SKM-1 treated with dmso at 0.1 percent for 144 hours (cell line): ENCODE measurements around the gene CIROP.
"Not testable (repeated sequence)": the region's sequence is repeated elsewhere in the genome, so short reads cannot be mapped to it uniquely, and the experiment has no call there.

Experiments used
- DNase-seq: peaks from one replicate; lab custom pipeline; 2025; ENCODE audit not compliant: unreplicated experiment; lab: John Stamatoyannopoulos, UW

CIROP gene

DNA sequence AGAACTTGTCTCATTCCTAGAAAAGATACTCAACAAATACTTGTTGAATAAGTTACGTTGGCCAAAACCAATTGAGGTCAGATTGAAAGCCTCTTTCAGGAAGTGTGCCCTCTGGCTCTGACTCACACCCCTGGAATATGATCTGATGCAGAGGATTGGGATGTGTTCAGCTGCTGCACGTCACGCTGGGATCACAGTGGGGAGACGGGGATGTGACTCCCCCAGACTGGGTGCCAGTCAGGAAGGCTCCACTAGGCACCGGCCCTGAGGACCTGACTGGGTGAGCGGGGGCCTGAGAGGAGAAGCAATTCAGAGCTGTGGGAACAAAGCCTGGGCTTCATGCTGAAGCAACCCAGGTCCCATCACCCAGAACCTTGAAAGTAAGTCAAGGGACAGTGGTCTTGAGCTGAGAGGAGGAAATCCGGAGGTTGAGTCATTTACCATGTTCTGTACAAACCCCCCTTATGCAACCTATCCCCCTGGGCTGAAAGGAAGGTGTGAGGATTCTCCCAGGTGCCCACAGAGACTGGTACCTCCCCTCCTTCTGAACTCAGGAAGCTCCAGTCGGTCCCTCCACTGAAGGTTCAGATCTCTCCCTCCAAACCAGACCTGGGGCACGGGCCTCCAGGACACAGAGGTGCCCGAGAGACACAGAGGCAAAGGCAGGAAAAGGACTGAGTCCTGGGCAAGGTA lies 10.4 kb upstream of the CIROP start:
- DNase-seq: no peak

DNA sequence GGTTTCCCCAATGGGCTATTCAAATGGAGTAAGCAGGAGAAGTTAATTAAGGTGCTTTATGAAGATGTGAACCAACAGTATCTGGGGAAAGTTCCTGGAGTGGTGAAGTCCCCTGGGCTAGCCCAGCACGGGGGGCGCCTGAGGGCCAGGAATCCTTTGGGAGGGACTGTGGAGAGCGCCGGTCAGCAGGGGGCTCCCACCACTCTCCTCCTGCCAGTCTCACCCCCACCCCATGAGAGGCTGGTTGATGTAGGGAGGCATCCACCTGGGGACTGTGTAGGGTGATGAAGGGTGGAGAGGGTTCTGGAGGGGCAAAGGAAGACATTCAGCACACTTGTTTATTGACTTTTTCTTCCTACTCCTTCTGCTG lies 9.9 kb upstream of the CIROP start:
- DNase-seq: no peak

DNA sequence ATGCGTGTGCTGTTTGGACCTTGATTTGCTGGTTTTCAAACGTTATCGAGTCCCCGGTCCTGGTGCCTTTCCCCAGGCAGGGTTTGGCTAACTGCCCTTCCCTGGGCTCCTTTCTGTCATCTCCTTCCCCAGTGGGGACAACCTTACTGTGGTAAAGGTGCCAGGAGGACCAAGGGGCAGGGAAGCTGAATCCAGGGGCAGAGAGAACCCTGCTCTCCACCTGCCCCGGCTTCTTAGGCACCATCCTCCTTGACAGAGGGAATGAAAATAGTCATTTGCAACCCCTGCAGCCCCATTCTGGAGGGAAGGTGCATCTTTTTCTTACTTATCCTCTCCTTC lies 9.3 kb upstream of the CIROP start:
- no peak for DNase-seq

- peak; percentile 81 for DNase-seq
Measured at GRCh38 chr14:23113431-23114119, 8.8 kb upstream of the CIROP start.

DNA sequence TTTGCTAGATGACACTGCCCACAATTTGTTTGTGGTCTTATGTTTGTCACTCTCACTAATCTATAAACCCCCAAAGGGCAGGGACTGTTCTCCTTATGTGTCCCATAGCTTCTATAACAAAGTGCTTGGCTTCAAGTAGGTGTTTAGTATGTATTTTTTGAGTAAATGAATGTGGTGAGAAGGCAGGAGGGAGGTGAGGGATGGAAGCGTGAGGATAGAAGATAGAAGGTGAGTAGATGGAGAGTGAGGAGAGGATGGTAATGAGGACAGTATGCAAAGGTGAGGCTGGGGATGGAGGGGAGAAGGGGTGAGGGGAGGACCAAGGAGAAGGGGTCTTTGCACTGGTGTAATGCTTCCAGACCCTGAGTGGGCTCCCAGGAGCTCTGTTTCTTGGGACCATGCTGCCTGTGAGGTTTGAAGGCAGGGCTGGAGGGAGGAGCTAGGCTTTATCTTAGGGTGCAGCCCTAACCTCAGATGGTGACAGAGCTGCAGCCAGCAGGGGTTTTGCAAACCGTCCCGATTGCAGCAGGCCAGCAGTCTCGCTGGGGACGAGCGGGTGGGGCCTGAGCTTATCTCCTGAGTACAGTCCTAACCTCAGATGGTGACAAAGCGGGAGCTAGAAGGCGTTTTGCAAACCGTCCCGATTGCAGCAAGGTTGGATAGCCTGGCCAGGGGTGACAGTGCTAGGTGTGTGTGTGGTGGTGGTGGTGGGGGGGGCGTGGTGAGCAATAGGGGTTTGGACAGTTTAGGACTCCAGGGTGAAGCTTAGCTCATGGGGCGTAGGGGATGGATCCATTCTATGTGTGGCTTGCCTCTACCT lies 7.8 kb upstream of the CIROP start:
- peak; percentile 48 for DNase-seq

GRCh38 chr14:23110579-23111365 lies 6.0 kb upstream of the CIROP start:
- no peak for DNase-seq

GRCh38 chr14:23109769-23110168 lies 5.0 kb upstream of the CIROP start:
- no peak for DNase-seq

DNA sequence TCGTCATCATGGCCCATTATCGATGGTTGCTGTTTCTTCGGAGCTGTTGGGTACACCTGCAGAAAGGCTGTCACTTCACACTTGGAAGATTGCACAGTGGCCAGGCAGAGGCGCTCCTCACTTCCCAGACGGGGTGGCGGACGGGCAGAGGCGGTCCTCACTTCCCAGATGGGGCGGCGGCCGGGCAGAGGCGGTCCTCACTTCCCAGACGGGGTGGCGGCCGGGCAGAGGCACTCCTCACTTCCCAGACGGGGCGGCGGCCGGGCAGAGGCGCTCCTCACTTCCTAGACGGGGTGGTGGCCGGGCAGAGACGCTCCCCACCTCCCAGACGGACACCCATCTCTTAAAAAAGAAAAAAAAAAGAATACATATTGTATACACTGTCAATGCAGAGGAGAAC lies 3.4 kb upstream of the CIROP start:
- not testable (repeated sequence) for DNase-seq

DNA sequence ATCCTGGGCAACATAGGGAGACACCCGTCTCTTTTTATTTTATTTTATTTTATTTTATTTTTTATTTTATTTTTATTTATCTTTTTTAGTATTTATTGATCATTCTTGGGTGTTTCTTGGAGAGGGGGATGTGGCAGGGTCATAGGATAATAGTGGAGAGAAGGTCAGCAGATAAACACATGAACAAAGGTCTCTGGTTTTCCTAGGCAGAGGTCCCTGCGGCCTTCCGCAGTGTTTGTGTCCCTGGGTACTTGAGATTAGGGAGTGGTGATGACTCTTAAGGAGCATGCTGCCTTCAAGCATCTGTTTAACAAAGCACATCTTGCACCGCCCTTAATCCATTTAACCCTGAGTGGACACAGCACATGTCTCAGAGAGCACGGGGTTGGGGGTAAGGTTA lies 2.8 kb upstream of the CIROP start:
- not testable (repeated sequence) for DNase-seq

GRCh38 chr14:23106747-23107045 lies 1.9 kb upstream of the CIROP start:
- no peak for DNase-seq

DNA sequence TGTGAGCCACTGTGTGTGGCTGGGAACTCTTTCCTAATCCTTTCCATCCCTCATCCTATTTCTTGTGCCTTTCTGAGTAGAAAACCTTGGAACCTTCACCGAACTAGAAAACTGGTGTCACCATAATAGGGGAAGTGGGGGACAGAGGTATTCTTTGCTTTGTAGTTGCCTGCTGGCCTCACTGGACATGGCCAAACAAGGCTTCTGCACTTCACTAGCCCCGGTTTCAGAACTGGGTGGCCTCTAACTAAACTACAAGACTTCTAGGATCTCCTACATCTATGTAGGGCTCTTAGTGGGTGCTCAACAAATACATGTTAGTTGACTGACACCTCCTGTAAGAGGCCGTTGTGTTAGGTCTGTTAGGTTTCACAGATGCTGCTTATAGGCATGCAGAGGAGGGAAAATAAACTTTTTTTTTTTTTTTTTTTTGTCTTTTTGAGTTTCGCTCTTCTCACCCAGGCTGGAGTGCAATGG lies 597 bp upstream of the CIROP start:
- DNase-seq: no peak

DNA sequence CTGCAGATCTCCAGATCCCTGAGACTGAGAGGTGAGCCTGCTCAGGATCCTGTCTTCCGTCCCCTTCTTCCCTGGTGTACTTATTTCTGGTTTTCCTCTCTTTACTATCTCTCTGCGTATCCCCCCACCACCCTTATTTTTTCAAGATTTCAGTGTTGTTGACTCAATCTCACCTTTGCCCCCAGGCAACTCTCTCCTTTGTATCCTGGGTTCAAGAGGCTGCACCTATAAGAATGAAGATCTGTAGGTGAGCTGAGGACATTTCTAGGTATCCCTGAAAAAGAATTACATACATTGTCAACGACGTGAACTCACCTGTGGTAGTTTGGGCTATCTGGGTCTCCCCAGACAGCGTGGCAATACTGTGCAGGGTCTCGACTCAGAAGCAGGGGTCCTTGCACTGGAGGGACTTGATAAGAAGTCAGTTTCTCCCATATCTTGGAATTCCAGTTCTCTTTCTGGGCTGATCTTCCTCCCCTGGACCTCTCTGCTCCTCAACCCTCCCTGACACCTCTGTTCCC lies 659 bp downstream of the CIROP start:
- DNase-seq: no peak

- no peak for DNase-seq
Measured at GRCh38 chr14:23103581-23103980, 1.2 kb downstream of the CIROP start.

GRCh38 chr14:23102801-23103200 lies 2.0 kb downstream of the CIROP start:
- DNase-seq: no peak

DNA sequence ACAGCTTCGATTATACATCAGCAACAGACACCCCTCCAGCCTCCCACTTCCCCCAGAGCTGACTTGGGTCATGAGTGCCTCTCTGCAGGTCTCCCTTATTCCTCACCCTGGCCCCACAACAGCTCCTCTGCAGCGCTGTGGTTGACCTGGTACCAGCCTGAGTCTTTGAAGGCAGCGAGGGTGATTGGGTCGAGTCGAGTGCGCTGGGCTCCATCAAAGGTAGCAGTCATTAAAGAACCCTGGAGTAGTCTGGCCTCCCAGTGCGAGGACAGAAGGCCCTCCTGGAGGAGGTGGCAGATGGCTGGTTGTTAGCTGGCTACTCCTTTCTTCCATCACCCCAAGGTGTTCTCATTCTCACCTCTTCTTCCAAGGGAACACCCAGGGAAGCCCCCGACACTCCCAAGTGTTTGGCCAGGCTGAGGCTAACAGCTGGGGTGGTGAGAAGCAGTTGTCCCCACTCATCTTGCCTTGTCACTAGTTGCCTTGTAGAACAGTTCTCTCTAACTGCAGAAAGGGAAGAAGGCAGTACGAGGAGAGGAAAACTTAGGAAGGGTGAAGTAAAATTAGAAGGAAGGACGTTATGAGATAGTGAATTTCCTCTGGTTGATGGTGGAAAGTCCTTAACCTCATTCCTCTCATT lies 2.7 kb downstream of the CIROP start:
- DNase-seq: no peak

DNA sequence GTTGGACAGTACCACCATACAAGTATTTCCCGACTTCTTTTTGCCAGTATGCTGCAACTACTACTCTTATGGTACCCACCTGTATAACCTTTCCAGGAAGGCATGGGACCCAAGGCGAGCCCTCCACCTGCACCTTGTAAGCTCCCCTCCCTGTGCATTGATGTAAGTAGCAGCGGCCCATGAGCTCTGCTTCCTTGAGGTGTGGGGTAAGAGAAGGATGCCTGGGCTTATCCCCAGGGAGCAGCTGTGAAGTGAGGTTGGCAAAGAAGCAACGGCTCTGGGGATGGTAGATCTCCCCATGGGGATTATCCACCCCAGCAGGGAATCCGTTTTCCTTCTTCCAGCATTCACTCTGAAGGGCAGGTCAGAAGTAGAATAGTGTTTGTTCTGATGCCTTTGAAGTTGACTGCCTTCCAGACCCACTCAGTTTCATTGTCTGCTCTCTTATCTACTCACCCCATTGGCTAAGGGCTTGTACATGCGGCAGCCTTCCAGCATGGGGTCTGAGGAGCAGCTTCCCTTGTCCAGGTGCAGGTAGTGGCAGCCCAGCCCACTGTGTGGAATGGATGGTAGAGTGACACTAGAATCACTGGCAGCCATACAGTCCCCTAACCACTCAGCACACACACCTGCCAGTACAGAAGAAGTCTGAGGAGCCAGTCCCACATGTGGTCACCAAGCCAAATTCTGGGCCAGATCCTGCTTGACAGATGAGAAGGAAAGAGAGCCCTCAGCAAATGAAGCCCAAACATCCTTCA lies 3.4 kb downstream of the CIROP start:
- DNase-seq: no peak

DNA sequence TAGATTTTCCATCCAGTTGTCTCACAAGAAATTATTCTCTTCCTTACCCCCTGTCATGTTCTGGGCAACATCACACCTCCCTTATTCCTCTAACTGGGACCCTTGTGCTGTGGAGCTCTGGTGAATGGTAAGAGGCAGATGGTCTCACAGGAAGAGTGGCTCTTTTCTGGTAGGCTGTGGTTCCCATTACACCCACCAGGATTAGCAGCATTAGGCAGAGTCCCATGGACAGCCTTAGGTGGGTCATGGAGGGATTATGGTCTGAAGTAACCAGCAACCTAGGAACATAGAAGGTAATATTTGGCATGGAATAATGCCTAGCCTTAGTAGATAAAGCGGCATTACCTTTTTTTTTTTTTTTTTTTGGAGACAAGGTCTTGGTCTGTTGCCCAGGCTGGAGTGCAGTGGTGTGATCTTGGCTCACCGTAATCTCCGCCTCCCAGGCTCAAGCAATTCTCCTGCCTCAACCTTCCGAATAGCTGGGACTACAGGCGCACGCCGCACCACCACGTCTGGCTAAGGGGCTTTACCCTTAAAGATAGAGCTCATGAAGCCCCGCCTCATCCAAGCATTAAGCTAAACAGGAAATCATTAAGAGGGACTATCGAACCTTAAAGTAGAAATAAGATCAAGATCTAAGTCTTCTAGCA lies 5.5 kb downstream of the CIROP start:
- no peak for DNase-seq

GRCh38 chr14:23097786-23098185 lies 7.0 kb downstream of the CIROP start:
- DNase-seq: no peak
